Measurements from ENCODE around the gene AGAP1. TPM values are rescaled to one million over a fixed set of nuclear protein-coding genes. Genes with fewer than 3 reads are reported as not detected.

AGAP1 gene
- total and polyA plus RNA-seq, 4 donors = 2.0 to 8.5 (median 5.4) TPM

- TF ChIP-seq REST (IDR thresholded peaks at IDR 0.05) (no peak), HNF4A (conservative IDR thresholded peaks at IDR 0.05) (no peak), SP1 (IDR thresholded peaks at IDR 0.05) (no peak), ATF3 (IDR thresholded peaks at IDR 0.05) (no peak), RXRA (IDR thresholded peaks at IDR 0.05) (no peak), FOXA2 (IDR thresholded peaks at IDR 0.05) (no peak), JUND (IDR thresholded peaks at IDR 0.05) (no peak), MAX (IDR thresholded peaks at IDR 0.05) (no peak), YY1 (IDR thresholded peaks at IDR 0.05) (no peak)
Measured at GRCh38 chr2:235964787-235965390, 471.0 kb downstream of the AGAP1 start (continued).

GRCh38 chr2:235966396-235966795 lies 472.6 kb downstream of the AGAP1 start:
- WGBS = 94% methylated on average over 6 of the region's 6 CpGs
- Histone ChIP-seq H3K27me3 (ENCODE audit: control insufficient read depth in 4 of 4, insufficient read depth in 4 of 4, low read length in 3 of 4) (no peaks in the 10 kb centered on the region), H3K9me3 (ENCODE audit: control insufficient read depth in 4 of 4, low read length in 3 of 4) (no peaks in the 10 kb centered on the region), H3K4me3 (ENCODE audit: low read depth in 1 of 3, low read length in 3 of 3) (no peak overlapping the region), H3K36me3 (ENCODE audit: control insufficient read depth in 4 of 4, insufficient read depth in 3 of 4, low read depth in 1 of 4, low read length in 3 of 4) (peaks cover 0 to 11% (median 4%) of the 10 kb centered on the region in 4 donors), H3K4me1 (ENCODE audit: control insufficient read depth in 4 of 4, insufficient read depth in 4 of 4, low read length in 3 of 4) (no peaks in the 10 kb centered on the region), H3K27ac (ENCODE audit: low read depth in 1 of 2, low read length in 2 of 2) (no peak overlapping the region), H3K9ac (ENCODE audit: low read depth in 1 of 2, low read length in 2 of 2) (no peak overlapping the region)
- no peak for TF ChIP-seq FOXA2 (IDR thresholded peaks at IDR 0.05)
- no peak for TF ChIP-seq CTCF (IDR thresholded peaks at IDR 0.05; ENCODE audit: low read depth, low read length, missing input control)
- no peak for TF ChIP-seq FOXA1 (IDR thresholded peaks at IDR 0.05)
- TF ChIP-seq MAX (IDR thresholded peaks at IDR 0.05) = no peak
- TF ChIP-seq REST (IDR thresholded peaks at IDR 0.05) = no peak
- no peak for TF ChIP-seq JUND (IDR thresholded peaks at IDR 0.05)
- no peak for TF ChIP-seq NR2F2 (IDR thresholded peaks at IDR 0.05)
- no peak for TF ChIP-seq SP1 (IDR thresholded peaks at IDR 0.05)
- no peak for TF ChIP-seq RXRA (IDR thresholded peaks at IDR 0.05)
- no peak for TF ChIP-seq ZBTB33 (IDR thresholded peaks at IDR 0.05)
- no peak for TF ChIP-seq RAD21 (IDR thresholded peaks at IDR 0.05)
- no peak for TF ChIP-seq YY1 (IDR thresholded peaks at IDR 0.05)
- TF ChIP-seq ATF3 (IDR thresholded peaks at IDR 0.05) = no peak
- TF ChIP-seq GABPA (IDR thresholded peaks at IDR 0.05 in 1 of 2, conservative IDR thresholded peaks at IDR 0.05 in 1 of 2) = no peak
- no peak for TF ChIP-seq EGR1 (IDR thresholded peaks at IDR 0.05; ENCODE audit: low read depth in 2 of 2)
- TF ChIP-seq HNF4G (IDR thresholded peaks at IDR 0.05) = no peak
- TF ChIP-seq HNF4A (conservative IDR thresholded peaks at IDR 0.05) = no peak
- no peak for TF ChIP-seq TAF1 (conservative IDR thresholded peaks at IDR 0.05)
- no peak for DNase-seq (ENCODE audit: low spot score)

Data from liver (tissue), 9 donors.